ENCODE results near the gene GATAD2A.

Gene GATAD2A

GRCh38 chr19:19422156-19422555, 16.7 kb downstream of the GATAD2A start:
- DNase-seq (ENCODE audit: low read depth) = no peak

- DNase-seq (ENCODE audit: low read depth) = no peak
These were observed 17.8 kb downstream of the GATAD2A start for GRCh38 chr19:19423322-19423721.

- no peak for DNase-seq (ENCODE audit: low read depth)
These were observed 19.8 kb downstream of the GATAD2A start for GRCh38 chr19:19425170-19425875.

- DNase-seq (ENCODE audit: low read depth) = no peak
These were observed 20.7 kb downstream of the GATAD2A start for GRCh38 chr19:19426216-19426615.

DNA sequence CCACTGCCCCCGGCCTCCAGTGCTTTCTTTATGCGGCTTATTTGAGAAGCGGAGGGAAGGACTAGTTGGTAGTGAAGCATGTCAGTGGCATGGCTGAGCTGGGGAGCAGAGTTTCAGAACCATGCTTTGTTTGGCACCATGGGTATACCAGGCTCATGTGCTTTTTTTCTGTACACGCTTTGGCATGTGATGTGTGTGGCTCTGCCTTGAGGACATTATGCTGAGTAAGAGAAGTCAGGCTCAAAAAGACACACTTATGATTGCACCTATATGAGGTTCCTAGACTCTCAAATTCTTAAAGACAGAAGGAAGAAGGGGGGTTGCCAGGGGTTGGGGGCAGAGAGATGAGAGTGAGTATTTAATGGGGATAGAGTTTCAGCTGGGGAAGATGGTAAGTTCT, 21.3 kb downstream of the GATAD2A start:
- no peak for DNase-seq (ENCODE audit: low read depth)

DNA sequence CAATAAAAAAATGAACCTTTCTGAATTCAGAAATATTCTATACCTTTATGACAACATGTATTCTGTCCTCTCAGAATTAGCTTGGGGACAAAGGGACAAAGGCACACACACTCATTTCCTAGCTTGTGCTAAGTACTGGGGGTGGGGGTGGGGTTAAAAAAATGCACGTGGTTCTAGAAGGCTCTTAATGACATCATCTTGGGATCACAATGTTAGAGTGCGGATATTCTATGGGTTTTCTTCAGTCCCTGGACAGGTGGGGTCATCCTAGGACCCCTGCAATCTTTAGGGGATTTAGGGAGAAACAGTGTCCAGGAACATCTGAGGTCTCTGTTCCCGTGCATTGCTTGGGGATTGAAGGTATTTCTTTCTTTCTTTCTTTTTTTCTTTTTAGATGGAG, 21.8 kb downstream of the GATAD2A start:
- no peak for DNase-seq (ENCODE audit: low read depth)

DNA sequence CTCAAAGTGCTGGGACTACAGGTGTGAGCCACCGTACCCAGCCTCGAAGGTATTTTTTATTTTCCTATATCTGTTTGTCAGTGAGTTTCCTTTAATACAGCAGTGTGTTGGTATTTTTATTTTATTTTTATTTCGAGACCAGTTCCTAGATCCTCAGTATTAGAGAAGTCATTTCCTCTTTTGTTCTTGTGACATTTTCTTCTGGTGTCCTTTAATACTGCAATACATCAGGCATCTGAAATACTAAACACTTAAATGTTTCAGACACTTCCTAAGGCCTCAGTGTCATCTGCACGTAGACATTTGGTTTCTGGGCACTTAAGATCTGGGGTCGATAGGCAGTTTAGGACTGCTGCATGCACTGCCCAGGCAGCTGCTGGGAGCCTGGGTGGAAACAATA, 22.5 kb downstream of the GATAD2A start:
- DNase-seq (ENCODE audit: low read depth) = no peak

- no peak for DNase-seq (ENCODE audit: low read depth)
These were observed 23.3 kb downstream of the GATAD2A start for GRCh38 chr19:19428746-19429145.

DNA sequence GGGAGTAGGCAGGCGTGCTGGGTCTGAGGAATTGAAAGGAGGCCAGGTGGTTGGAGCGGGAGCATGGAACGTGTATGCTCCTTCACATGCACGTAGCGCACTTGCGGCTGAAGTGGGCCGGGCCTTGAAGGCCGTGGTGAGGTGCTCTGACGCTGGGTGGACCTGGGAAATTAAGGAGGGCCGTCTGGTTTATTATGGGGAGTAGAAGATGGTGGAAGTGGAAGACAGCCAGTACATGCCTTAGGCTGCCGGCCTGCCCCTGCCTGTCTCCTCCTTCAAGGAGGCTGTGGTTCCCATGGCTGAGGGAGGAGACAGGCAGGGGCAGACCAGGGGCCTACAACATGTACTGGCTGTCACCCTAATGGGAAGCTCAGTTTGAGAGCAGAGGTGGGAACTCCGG, 23.9 kb downstream of the GATAD2A start:
- no peak for DNase-seq (ENCODE audit: low read depth)

GRCh38 chr19:19432732-19433131, 27.3 kb downstream of the GATAD2A start:
- DNase-seq (ENCODE audit: low read depth) = no peak

- no peak for DNase-seq (ENCODE audit: low read depth)
These were observed 28.3 kb downstream of the GATAD2A start for GRCh38 chr19:19433666-19434213.

- DNase-seq (ENCODE audit: low read depth) = no peak
These were observed 29.1 kb downstream of the GATAD2A start for GRCh38 chr19:19434483-19435045.

GRCh38 chr19:19436137-19436691, 30.7 kb downstream of the GATAD2A start:
- DNase-seq (ENCODE audit: low read depth) = no peak

GRCh38 chr19:19438366-19439175, 33.1 kb downstream of the GATAD2A start:
- DNase-seq (ENCODE audit: low read depth) = no peak

GRCh38 chr19:19439176-19439482, 33.7 kb downstream of the GATAD2A start:
- no peak for DNase-seq (ENCODE audit: low read depth)

DNA sequence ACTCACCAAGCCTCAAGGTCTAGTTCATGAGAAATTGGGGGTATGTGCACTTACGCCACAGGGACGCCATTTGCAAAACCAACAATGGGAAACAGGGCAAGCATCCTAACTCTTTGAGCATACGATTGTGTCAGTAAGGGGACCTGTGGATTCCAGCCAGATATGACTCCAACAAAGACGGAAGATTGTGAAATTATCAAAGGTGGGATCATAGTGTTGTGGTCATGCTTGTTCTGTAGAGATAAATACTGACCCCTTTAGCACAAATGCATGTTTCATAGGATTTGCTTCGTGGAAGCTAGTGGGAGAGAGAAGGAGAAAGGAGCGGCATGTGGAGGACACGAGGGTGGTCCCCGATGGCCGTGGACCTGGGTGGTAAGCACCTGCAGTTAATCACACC, 37.8 kb downstream of the GATAD2A start:
- no peak for DNase-seq (ENCODE audit: low read depth)

DNA sequence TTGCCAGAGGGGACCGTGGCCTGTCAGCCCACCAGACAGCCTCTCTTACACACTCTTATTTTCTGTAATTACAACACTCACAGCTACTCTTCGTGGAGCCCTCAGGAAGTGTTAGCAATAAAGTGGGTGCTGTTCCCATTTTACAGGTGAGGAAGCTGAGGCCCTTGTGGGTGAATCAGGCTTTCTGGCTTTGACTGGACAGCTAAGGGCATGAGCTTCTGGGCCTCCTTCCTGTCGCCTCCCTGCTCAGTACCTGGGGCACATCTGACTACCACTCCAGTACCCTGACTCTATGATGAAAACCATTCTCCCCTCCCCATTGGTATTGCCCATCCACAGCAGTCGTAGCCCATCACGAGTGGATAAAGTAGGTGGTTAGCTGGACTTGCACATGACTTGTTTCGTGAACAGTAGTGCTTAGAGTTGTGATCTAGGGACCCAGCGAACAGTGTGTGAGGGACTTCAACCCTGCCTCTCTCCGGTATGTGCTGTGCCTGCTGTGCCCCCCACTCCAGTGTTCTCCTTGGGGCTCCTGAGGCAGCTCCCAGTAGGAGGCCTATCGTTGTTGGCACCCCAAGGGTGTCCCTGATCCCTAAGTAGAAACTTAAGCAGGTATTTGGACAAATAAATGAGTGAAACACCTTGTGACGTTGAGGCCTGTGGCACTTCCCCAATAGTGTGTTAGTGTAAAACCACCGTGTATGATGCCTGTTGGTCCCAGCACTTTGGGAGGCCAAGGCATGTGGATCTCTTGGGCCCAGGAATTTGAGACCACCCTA, 38.6 kb downstream of the GATAD2A start:
- no peak for DNase-seq (ENCODE audit: low read depth)

GRCh38 chr19:19444681-19445155, 39.2 kb downstream of the GATAD2A start:
- DNase-seq (ENCODE audit: low read depth) = no peak

- DNase-seq (ENCODE audit: low read depth) = no peak
These were observed 39.8 kb downstream of the GATAD2A start for GRCh38 chr19:19445288-19445687.

GRCh38 chr19:19445911-19446361, 40.5 kb downstream of the GATAD2A start:
- no peak for DNase-seq (ENCODE audit: low read depth)

DNA sequence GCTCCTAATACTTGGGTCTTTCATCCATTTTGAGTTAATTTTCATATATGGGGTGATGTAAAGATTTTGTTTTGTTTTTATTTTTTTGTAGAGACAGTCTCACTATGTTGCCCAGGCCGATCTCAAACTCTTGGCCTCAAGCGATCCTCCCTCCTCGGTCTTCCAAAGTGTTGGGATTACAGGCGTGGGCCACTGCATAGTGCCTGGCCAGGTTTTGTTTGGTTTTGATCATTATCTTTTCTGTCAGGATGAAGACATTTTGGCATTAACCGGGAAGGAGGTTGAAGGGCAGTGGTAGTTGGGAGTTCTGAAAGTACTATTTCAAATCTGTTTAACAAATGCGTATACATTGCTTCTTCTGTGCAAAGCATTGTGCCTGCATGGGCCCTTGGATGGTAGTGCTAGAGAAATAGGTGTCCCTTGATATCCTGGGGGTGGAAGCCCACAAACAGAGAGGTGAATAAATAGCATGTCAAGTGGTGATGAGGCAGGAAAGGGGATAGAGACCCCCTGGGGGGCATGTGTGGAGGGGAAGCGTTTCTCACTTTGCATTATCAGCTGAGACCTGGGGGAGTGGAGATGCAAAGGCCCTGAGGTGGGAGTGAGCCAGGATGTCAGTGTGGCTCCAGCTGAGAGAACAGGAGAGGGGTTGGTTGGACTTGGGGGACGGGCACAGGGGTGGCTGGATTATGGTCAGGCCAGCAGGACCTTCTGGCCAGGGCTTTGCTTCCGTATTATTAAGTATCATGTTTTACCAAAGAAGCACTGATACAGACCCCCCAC, 41.4 kb downstream of the GATAD2A start:
- no peak for DNase-seq (ENCODE audit: low read depth)
